Liver (tissue), 9 donors: ENCODE measurements around the gene NIBAN1. TPM values are rescaled to one million over a fixed set of nuclear protein-coding genes. Genes with fewer than 3 reads are reported as not detected.
"Not testable (repeated sequence)": the region's sequence is repeated elsewhere in the genome, so short reads cannot be mapped to it uniquely, and the experiment has no call there.

Experiments
- DNase-seq: peaks from one replicate; pipeline ENCODE4 v3.0.0-alpha.2; 2017; ENCODE audit warnings: low spot score
- H3K27ac ChIP-seq, 2 donors: one replicate each; pipeline ENCODE4 v1.7.0; 2013; ENCODE audit warnings: inconsistent platforms in 2 of 2, low read length in 2 of 2, control low read depth in 1 of 2, low read depth in 1 of 2, mild to moderate bottlenecking in 1 of 2
- H3K27me3 ChIP-seq, 4 donors: one replicate each; pipeline versions ENCODE4 v1.6.1 to v1.7.0; 2013; ENCODE audit warnings: low read length in 3 of 4, inconsistent platforms in 1 of 4, mild to moderate bottlenecking in 1 of 4, moderate library complexity in 1 of 4; ENCODE audit not compliant: control insufficient read depth in 4 of 4, insufficient read depth in 4 of 4
- H3K36me3 ChIP-seq, 4 donors: one replicate each; pipeline versions ENCODE4 v1.6.1 to v1.7.0; 2013; ENCODE audit warnings: low read length in 3 of 4, mild to moderate bottlenecking in 3 of 4, low read depth in 1 of 4, moderate library complexity in 1 of 4; ENCODE audit not compliant: control insufficient read depth in 4 of 4, insufficient read depth in 3 of 4
- H3K4me1 ChIP-seq, 4 donors: one replicate each; pipeline versions ENCODE4 v1.6.1 to v1.7.0; 2013; ENCODE audit warnings: low read length in 3 of 4, mild to moderate bottlenecking in 3 of 4, moderate library complexity in 1 of 4; ENCODE audit not compliant: control insufficient read depth in 4 of 4, insufficient read depth in 4 of 4
- H3K4me3 ChIP-seq, 3 donors: one replicate each; pipeline versions ENCODE4 v1.6.1 to v1.7.0; 2013; ENCODE audit warnings: low read length in 3 of 3, control low read depth in 1 of 3, low read depth in 1 of 3, mild to moderate bottlenecking in 1 of 3
- H3K9ac ChIP-seq, 2 donors: one replicate each; pipeline ENCODE4 v1.7.0; 2013; ENCODE audit warnings: low read length in 2 of 2, mild to moderate bottlenecking in 2 of 2, moderate library complexity in 2 of 2, control low read depth in 1 of 2, low read depth in 1 of 2
- H3K9me3 ChIP-seq, 4 donors: one replicate each; pipeline versions ENCODE4 v1.6.1 to v1.7.0; 2013; ENCODE audit warnings: low read length in 3 of 4; ENCODE audit not compliant: control insufficient read depth in 4 of 4
- CTCF ChIP-seq: fragments of 150-350 bp; IDR thresholded peaks from 2 replicates; pipeline ENCODE4 v1.5.1; 2017; ENCODE audit warnings: improper control_type of control experiment, low read depth, low read length; ENCODE audit not compliant: missing input control
- EGR1 ChIP-seq, 2 donors: IDR thresholded peaks; 2 replicates each; pipeline ENCODE4 v1.6.1; 2016 to 2018; ENCODE audit warnings: antibody characterized with exemption in 2 of 2, low read depth in 2 of 2
- FOXA1 ChIP-seq: IDR thresholded peaks from 2 replicates; pipeline ENCODE4 v1.6.1; 2016; ENCODE audit warnings: antibody characterized with exemption
- GABPA ChIP-seq, 2 donors: IDR thresholded peaks in 1 of 2; conservative IDR thresholded peaks in 1 of 2; 2 replicates each; pipeline ENCODE4 v1.6.1; 2016; ENCODE audit warnings: antibody characterized with exemption in 2 of 2, mild to moderate bottlenecking in 1 of 2, moderate library complexity in 1 of 2
- HNF4A ChIP-seq, 2 donors: conservative IDR thresholded peaks; 2 replicates each; pipeline ENCODE4 v1.6.1; 2016; ENCODE audit warnings: antibody characterized with exemption in 2 of 2, mild to moderate bottlenecking in 2 of 2
- HNF4G ChIP-seq: IDR thresholded peaks from 2 replicates; pipeline ENCODE4 v1.6.1; 2016; ENCODE audit warnings: antibody characterized with exemption
- JUND ChIP-seq, 2 donors: IDR thresholded peaks; 2 replicates each; pipeline ENCODE4 v1.6.1; 2016; ENCODE audit warnings: antibody characterized with exemption in 2 of 2
- NR2F2 ChIP-seq: IDR thresholded peaks from 2 replicates; pipeline ENCODE4 v1.6.1; 2016; ENCODE audit warnings: antibody characterized with exemption
- REST ChIP-seq: IDR thresholded peaks from 2 replicates; pipeline ENCODE4 v1.6.1; 2016; ENCODE audit warnings: antibody characterized with exemption, mild to moderate bottlenecking
- SP1 ChIP-seq: IDR thresholded peaks from 2 replicates; pipeline ENCODE4 v1.6.1; 2018; ENCODE audit warnings: antibody characterized with exemption, mild to moderate bottlenecking
- YY1 ChIP-seq: IDR thresholded peaks from 2 replicates; pipeline ENCODE4 v1.6.1; 2016; ENCODE audit warnings: antibody characterized with exemption, mild to moderate bottlenecking
- ZBTB33 ChIP-seq: IDR thresholded peaks from 2 replicates; pipeline ENCODE4 v1.6.1; 2016; ENCODE audit warnings: antibody characterized with exemption
- WGBS: extraction: QIAGEN DNeasy Blood & Tissue Kit; methylation state at CpG from one replicate; pipeline ENCODE4 v1.1.7; 2013; 5-methylcytosine and 5-hydroxymethylcytosine counted together
- polyA plus RNA-seq, 2 donors: library from polyadenylated mRNA; stranded (reverse) in 1 of 2; unstranded in 1 of 2; fragments of 200-250 nt in 1 of 2; fragments of >200 nt in 1 of 2; fragmentation: Nextera tagmentation in 1 of 2; extraction: Ambion mirVana in 1 of 2; gene quantifications; one replicate each; pipeline versions ENCODE4 v1.2.1 to v1.2.3, GENCODE V29; 2013 to 2015
- total RNA-seq, 2 donors: library from RNA; depleted of rRNA; stranded (reverse); fragments of >200 nt; gene quantifications; one replicate each; pipeline ENCODE4 v1.2.3, GENCODE V29; 2014
- donor health status: healthy.
- donor health status: healthy.
- donor health status: healthy.
- donor health status: healthy.
- donor health status: healthy.

NIBAN1 gene
- total and polyA plus RNA-seq, 4 donors = 0.50 to 5.5 (median 2.8) TPM

GRCh38 chr1:184999974-185000373 lies 25.7 kb upstream of the NIBAN1 start:
- H3K27me3 ChIP-seq, H3K27ac ChIP-seq, H3K9me3 ChIP-seq, H3K4me1 ChIP-seq, DNase-seq, H3K36me3 ChIP-seq, H3K4me3 ChIP-seq, H3K9ac ChIP-seq: not testable (repeated sequence)
- WGBS = 91% methylated on average over 6 of the region's 6 CpGs

- TF ChIP-seq YY1 (no peak), SP1 (no peak), HNF4A (conservative IDR thresholded peaks at IDR 0.05) (no peak), GABPA (IDR thresholded peaks at IDR 0.05 in 1 of 2, conservative IDR thresholded peaks at IDR 0.05 in 1 of 2) (no peak), CTCF (no peak), FOXA1 (no peak), JUND (IDR thresholded peaks at IDR 0.05) (no peak)
- H3K36me3 ChIP-seq = no peaks in the 10 kb centered on the region
- peaks cover 0 to 2% (median 0%) of the 10 kb centered on the region in 4 donors for H3K9me3 ChIP-seq
- H3K27me3 ChIP-seq = peaks cover 0 to 7% (median 0%) of the 10 kb centered on the region in 4 donors
- H3K27ac ChIP-seq = no peak overlapping the region
- no peak overlapping the region for H3K4me3 ChIP-seq
- H3K9ac ChIP-seq = no peak overlapping the region
- WGBS = 94% methylated on average over 1 of the region's 1 CpG
- H3K4me1 ChIP-seq = no peaks in the 10 kb centered on the region
- DNase-seq = no peak
These were observed 20.0 kb upstream of the NIBAN1 start for GRCh38 chr1:184994301-184994700.

GRCh38 chr1:184992271-184992670 lies 18.0 kb upstream of the NIBAN1 start:
- Histone ChIP-seq H3K36me3 (no peaks in the 10 kb centered on the region), H3K4me1 (no peaks in the 10 kb centered on the region), H3K27ac (no peak overlapping the region), H3K27me3 (peaks cover 0 to 3% (median 0%) of the 10 kb centered on the region in 4 donors), H3K9ac (no peak overlapping the region), H3K9me3 (peaks cover 0 to 2% (median 0%) of the 10 kb centered on the region in 4 donors), H3K4me3 (no peak overlapping the region)
- no peak for DNase-seq
- 90% methylated on average over 3 of the region's 3 CpGs for WGBS
- TF ChIP-seq SP1 = no peak
- TF ChIP-seq YY1 = no peak
- no peak for TF ChIP-seq REST
- TF ChIP-seq HNF4G = no peak
- TF ChIP-seq ZBTB33 = no peak
- TF ChIP-seq EGR1 (IDR thresholded peaks at IDR 0.05; ENCODE audit: low read depth in 2 of 2) = no peak
- no peak for TF ChIP-seq NR2F2
- TF ChIP-seq HNF4A (conservative IDR thresholded peaks at IDR 0.05) = no peak
